B cell (primary cell): ENCODE measurements around the gene TCFL5. TPM values are rescaled to one million over a fixed set of nuclear protein-coding genes. Genes with fewer than 3 reads are reported as not detected.

Experiments used
- ATAC-seq: fragments of 200-7000 bp; cut with Tn5 transposase; one replicate; pipeline ENCODE4 v1.10.0; 2021; ENCODE audit warnings: low read depth, mild to moderate bottlenecking, moderate number of reproducible peaks, moderate library complexity
- CTCF ChIA-PET: fragments of 350-600 bp; sonication (Branson Sonifier 250); formaldehyde crosslinking; loops from one replicate; lab custom pipeline; 2021; ENCODE audit warnings: antibody characterized with exemption, inconsistent platforms; lab: Charles Lee
- POLR2A ChIA-PET: fragments of 350-600 bp; sonication (Branson Sonifier 250); formaldehyde crosslinking; loops from one replicate; lab custom pipeline; 2021; ENCODE audit warnings: antibody characterized with exemption; lab: Charles Lee
- DNase-seq: peaks from one replicate; pipeline ENCODE4 v3.0.0; 2013
- H2AFZ ChIP-seq: 2 replicates; pipeline ENCODE4 v1.6.1; 2012; ENCODE audit warnings: mild to moderate bottlenecking, low read depth, low read length; ENCODE audit not compliant: insufficient read depth, poor library complexity, severe bottlenecking
- H3K27ac ChIP-seq, 2 donors: 1 replicate in 1 of 2; 2 replicates in 1 of 2; pipeline ENCODE4 v1.5.1; 2012 to 2013; ENCODE audit warnings: low read length in 2 of 2, mild to moderate bottlenecking in 2 of 2, moderate library complexity in 1 of 2
- H3K27me3 ChIP-seq, 4 experiments: fragments of 200-600 bp in 1 of 4; sonication (generic) in 1 of 4; replicated peaks in 1 of 4; 1 replicate in 2 of 4; 2 replicates in 2 of 4; pipeline versions ENCODE4 v1.6.1 to v1.7.0; 2013 to 2016; ENCODE audit warnings: low read length in 3 of 4, mild to moderate bottlenecking in 2 of 4, mixed read lengths in 1 of 4, moderate library complexity in 1 of 4; ENCODE audit not compliant: insufficient read depth in 4 of 4, control insufficient read depth in 3 of 4; ENCODE audit errors: control extremely low read depth in 1 of 4
- H3K36me3 ChIP-seq, 2 experiments: replicated peaks in 1 of 2; 1 replicate in 1 of 2; 2 replicates in 1 of 2; pipeline versions ENCODE4 v1.6.1 to v1.7.1; 2013; ENCODE audit warnings: low read length in 1 of 2; ENCODE audit not compliant: insufficient read depth in 2 of 2, control insufficient read depth in 1 of 2; ENCODE audit errors: control extremely low read depth in 1 of 2, extremely low read depth in 1 of 2
- H3K4me1 ChIP-seq, 2 donors: fragments of 200-600 bp in 1 of 2; sonication (generic) in 1 of 2; 1 replicate in 1 of 2; 2 replicates in 1 of 2; pipeline versions ENCODE4 v1.5.1 to v1.6.1; 2013 to 2017; ENCODE audit warnings: low read length in 2 of 2; ENCODE audit not compliant: control insufficient read depth in 2 of 2, insufficient read depth in 2 of 2
- H3K4me2 ChIP-seq: replicated peaks from 2 replicates; pipeline ENCODE3; 2012; ENCODE audit warnings: mild to moderate bottlenecking, low read depth, low read length; ENCODE audit not compliant: poor library complexity, severe bottlenecking
- H3K4me3 ChIP-seq, 5 experiments: fragments of 200-600 bp in 1 of 5; sonication (generic) in 1 of 5; 1 replicate in 3 of 5; 2 replicates in 2 of 5; pipeline versions ENCODE4 v1.5.1 to v1.7.0; 2011 to 2016; ENCODE audit warnings: low read length in 4 of 5, mild to moderate bottlenecking in 4 of 5, low read depth in 2 of 5, control low read depth in 1 of 5, moderate library complexity in 1 of 5; ENCODE audit not compliant: insufficient read depth in 1 of 5; ENCODE audit errors: control extremely low read depth in 1 of 5, extremely low read depth in 1 of 5
- H3K79me2 ChIP-seq: fragments of 200-600 bp; sonication (generic); one replicate; pipeline ENCODE4 v1.6.0; 2016; ENCODE audit warnings: low read length; ENCODE audit not compliant: control insufficient read depth, insufficient read depth
- H3K9ac ChIP-seq: fragments of 200-600 bp; sonication (generic); 2 replicates; pipeline ENCODE4 v1.6.1; 2017; ENCODE audit warnings: mild to moderate bottlenecking, low read length, moderate library complexity
- H3K9me3 ChIP-seq, 3 donors: one replicate each; pipeline versions ENCODE4 v1.6.1 to v1.7.1; 2013; ENCODE audit warnings: low read length in 2 of 3; ENCODE audit not compliant: control insufficient read depth in 2 of 3, insufficient read depth in 1 of 3; ENCODE audit errors: control extremely low read depth in 1 of 3
- H4K20me1 ChIP-seq: 2 replicates; pipeline ENCODE4 v1.6.0; 2012; ENCODE audit warnings: mild to moderate bottlenecking, low read length; ENCODE audit not compliant: insufficient read depth, control insufficient read depth, poor library complexity, severe bottlenecking
- H3K27ac Mint-ChIP-seq: one replicate; pipeline ENCODE4 v1.8.0; 2021; ENCODE audit warnings: mixed read lengths
- H3K27me3 Mint-ChIP-seq: one replicate; pipeline ENCODE4 v1.8.0; 2021; ENCODE audit warnings: mixed read lengths
- H3K4me1 Mint-ChIP-seq: one replicate; pipeline ENCODE4 v1.8.0; 2021; ENCODE audit warnings: mixed read lengths
- H3K4me3 Mint-ChIP-seq: one replicate; pipeline ENCODE4 v1.8.0; 2021; ENCODE audit warnings: mixed read lengths
- H3K9me3 Mint-ChIP-seq: one replicate; pipeline ENCODE4 v1.8.0; 2022; ENCODE audit warnings: mixed read lengths; ENCODE audit not compliant: insufficient read depth
- CTCF ChIP-seq: fragments of 200-600 bp; IDR thresholded peaks from one replicate; pipeline ENCODE4 v1.8.0; 2022; ENCODE audit warnings: antibody characterized with exemption, mild to moderate bottlenecking
- EZH2 ChIP-seq: IDR thresholded peaks from 2 replicates; pipeline ENCODE4 v1.6.1; 2012; ENCODE audit warnings: borderline replicate concordance, low read depth, mild to moderate bottlenecking, moderate library complexity, low read length; ENCODE audit not compliant: insufficient read depth, poor library complexity, severe bottlenecking
- WGBS: methylation state at CpG from one replicate; pipeline ENCODE4 v1.1.5; 2013; ENCODE audit warnings: missing lambda C conversion rate; ENCODE audit not compliant: insufficient coverage; 5-methylcytosine and 5-hydroxymethylcytosine counted together
- intact Hi-C: fragments of 100-400 bp; cut with micrococcal nuclease; formaldehyde crosslinking; loops from one replicate; pipeline ENCODE4 v1.10.0; 2022
- polyA plus RNA-seq: library from polyadenylated mRNA; depleted of rRNA; stranded (reverse); fragments of >200 nt; gene quantifications from 2 replicates; pipeline ENCODE4 v1.2.3, GENCODE V29; 2012
- total RNA-seq, 2 donors: library from RNA; stranded (reverse); fragments of 120-200 nt in 1 of 2; gene quantifications; 1 replicate in 1 of 2; 2 replicates in 1 of 2; pipeline versions ENCODE4 v1.2.3 to v1.2.4, GENCODE V29; 2013 to 2022

The TCFL5 gene
- total and polyA plus RNA-seq, 2 donors (not counting 1 experiment from before 2014, with no cell fraction given): 2.0 to 16.2 TPM

GRCh38 chr20:62906647-62907375 is 45.2 kb upstream of the TCFL5 start:
- H3K9ac ChIP-seq: no peak overlapping the region
- H3K4me2 ChIP-seq: no peak overlapping the region
- ChIA-PET CTCF (interaction anchor here (0.6 to 2.4 kb wide), 13 partner anchors 8 to 291 kb away, joined by 3 to 22 read pairs (median 5); partner anchors contain the start of gene GID8), POLR2A (no interaction called here)
- TF ChIP-seq EZH2: no peak
- TF ChIP-seq CTCF: no peak
- H3K4me1 ChIP-seq: no peaks in the 10 kb centered on the region
- peaks cover 9 to 96% of the 10 kb centered on the region in 2 experiments for H3K36me3 ChIP-seq
- H3K27ac ChIP-seq: no peak overlapping the region
- no peak overlapping the region for H3K4me3 Mint-ChIP-seq
- H3K9me3 ChIP-seq: no peaks in the 10 kb centered on the region
- peaks cover 3% of the 10 kb centered on the region for H3K4me1 Mint-ChIP-seq
- DNase-seq (no peak), ATAC-seq (no peak)
- H2AFZ ChIP-seq: no peak overlapping the region
- no peaks in the 10 kb centered on the region for H3K9me3 Mint-ChIP-seq
- WGBS: 91% methylated on average over 23 of the region's 31 CpGs
- no peak overlapping the region for H3K27ac Mint-ChIP-seq
- H4K20me1 ChIP-seq: peaks cover 74% of the 10 kb centered on the region
- intact Hi-C loops: no loop called here
- no peaks in the 10 kb centered on the region for H3K27me3 ChIP-seq
- peaks cover 62% of the 10 kb centered on the region for H3K79me2 ChIP-seq
- H3K27me3 Mint-ChIP-seq: no peaks in the 10 kb centered on the region
- no peak overlapping the region for H3K4me3 ChIP-seq

GRCh38 chr20:62906209-62906608 is 44.6 kb upstream of the TCFL5 start:
- CTCF ChIA-PET: interaction anchor here (1.4 to 1.9 kb wide), 2 partner anchors 15 to 103 kb away, joined by 4 to 10 read pairs; no protein-coding TSS in a partner anchor
- H4K20me1 ChIP-seq: peaks cover 68% of the 10 kb centered on the region

More at GRCh38 chr20:62906209-62906608, 44.6 kb upstream of the TCFL5 start:
- TF ChIP-seq CTCF: no peak
- TF ChIP-seq EZH2: no peak
- no peaks in the 10 kb centered on the region for H3K9me3 Mint-ChIP-seq
- Histone ChIP-seq H3K27ac (no peak overlapping the region), H2AFZ (no peak overlapping the region), H3K27me3 (no peaks in the 10 kb centered on the region), H3K79me2 (peaks cover 56% of the 10 kb centered on the region), H3K4me3 (no peak overlapping the region), H3K4me2 (no peak overlapping the region), H3K9ac (no peak overlapping the region), H3K36me3 (peaks cover 9 to 91% of the 10 kb centered on the region in 2 experiments), H3K4me1 (no peaks in the 10 kb centered on the region), H3K9me3 (no peaks in the 10 kb centered on the region)
- H3K4me3 Mint-ChIP-seq: no peak overlapping the region
- DNase-seq: no peak
- POLR2A ChIA-PET: no interaction called here
- over 99% methylated on average over 10 of the region's 16 CpGs for WGBS
- H3K27ac Mint-ChIP-seq: no peak overlapping the region
- intact Hi-C loops: no loop called here
- H3K27me3 Mint-ChIP-seq: no peaks in the 10 kb centered on the region
- peaks cover 3% of the 10 kb centered on the region for H3K4me1 Mint-ChIP-seq
- no peak for ATAC-seq
